Endodermal cell (in vitro differentiated cells): ENCODE results near the gene RHBDL1. TPM values are rescaled to one million over a fixed set of nuclear protein-coding genes. Genes with fewer than 3 reads are reported as not detected.

Experiments
- DNase-seq: peaks from one replicate; pipeline ENCODE4 v3.0.0-alpha.2; 2017
- H3K27ac ChIP-seq: 2 replicates; pipeline ENCODE4 v1.5.1; 2013; ENCODE audit warnings: mild to moderate bottlenecking, low read depth, low read length, moderate library complexity
- H3K27me3 ChIP-seq: 2 replicates; pipeline ENCODE4 v1.6.1; 2013; ENCODE audit warnings: mild to moderate bottlenecking, low read length, moderate library complexity; ENCODE audit not compliant: insufficient read depth, control insufficient read depth, poor library complexity, severe bottlenecking
- H3K36me3 ChIP-seq: 2 replicates; pipeline ENCODE4 v1.7.0; 2013; ENCODE audit warnings: mild to moderate bottlenecking, low read length, moderate library complexity; ENCODE audit not compliant: control insufficient read depth, insufficient read depth
- H3K4me1 ChIP-seq: one replicate; pipeline ENCODE4 v1.7.0; 2013; ENCODE audit warnings: low read length; ENCODE audit not compliant: control insufficient read depth, insufficient read depth
- H3K4me3 ChIP-seq: 2 replicates; pipeline ENCODE4 v1.5.1; 2013; ENCODE audit warnings: mild to moderate bottlenecking, low read length, moderate library complexity
- H3K9ac ChIP-seq: 2 replicates; pipeline ENCODE4 v1.6.1; 2013; ENCODE audit warnings: mild to moderate bottlenecking, low read length, moderate library complexity; ENCODE audit not compliant: poor library complexity, severe bottlenecking; ENCODE audit errors: extremely low read depth
- H3K9me3 ChIP-seq: 2 replicates; pipeline ENCODE4 v1.6.1; 2013; ENCODE audit warnings: mild to moderate bottlenecking, low read length, moderate library complexity; ENCODE audit not compliant: control insufficient read depth
- H3K27ac Mint-ChIP-seq: 2 replicates; pipeline ENCODE4 v1.8.0; 2020; ENCODE audit warnings: mixed read lengths
- H3K27me3 Mint-ChIP-seq: 2 replicates; pipeline ENCODE4 v1.8.0; 2021; ENCODE audit warnings: mild to moderate bottlenecking, mixed read lengths; ENCODE audit not compliant: insufficient read depth
- H3K36me3 Mint-ChIP-seq: 2 replicates; pipeline ENCODE4 v1.8.0; 2020; ENCODE audit warnings: low read depth, mixed read lengths
- H3K4me1 Mint-ChIP-seq: 2 replicates; pipeline ENCODE4 v1.8.0; 2020; ENCODE audit warnings: mixed read lengths
- H3K4me3 Mint-ChIP-seq: 2 replicates; pipeline ENCODE4 v1.8.0; 2020; ENCODE audit warnings: mild to moderate bottlenecking, moderate library complexity, mixed read lengths
- H3K9me3 Mint-ChIP-seq: 2 replicates; pipeline ENCODE4 v1.8.0; 2020; ENCODE audit warnings: mild to moderate bottlenecking, mixed read lengths
- WGBS, 2 experiments: methylation state at CpG; one replicate each; pipeline versions ENCODE4 v1.1.5 to v1.1.7; 2013; ENCODE audit warnings: missing lambda C conversion rate in 2 of 2, mixed read lengths in 1 of 2; ENCODE audit not compliant: insufficient coverage in 1 of 2, insufficient read length in 1 of 2; 5-methylcytosine and 5-hydroxymethylcytosine counted together
- total RNA-seq, 2 donors: library from RNA; stranded (reverse); fragmentation: NEBNext Ultra II Directional in 1 of 2; extraction: Animal tissue kit (Norgen Biotek cat#: 25700) in 1 of 2; gene quantifications; 2 replicates in 1 of 2; 3 replicates in 1 of 2; pipeline ENCODE4 v1.2.1, GENCODE V29; 2021
- TF ChIP-seq, protein P1 (sequence below): fragments of 200-600 bp; sonication (generic); conservative IDR thresholded peaks from 2 replicates; pipeline ENCODE4 v1.5.0; 2021; ENCODE audit warnings: antibody characterized with exemption, mild to moderate bottlenecking

The RHBDL1 gene
- total RNA-seq, 2 donors from 2014 or later = 3.7 to 5.1 TPM

DNA sequence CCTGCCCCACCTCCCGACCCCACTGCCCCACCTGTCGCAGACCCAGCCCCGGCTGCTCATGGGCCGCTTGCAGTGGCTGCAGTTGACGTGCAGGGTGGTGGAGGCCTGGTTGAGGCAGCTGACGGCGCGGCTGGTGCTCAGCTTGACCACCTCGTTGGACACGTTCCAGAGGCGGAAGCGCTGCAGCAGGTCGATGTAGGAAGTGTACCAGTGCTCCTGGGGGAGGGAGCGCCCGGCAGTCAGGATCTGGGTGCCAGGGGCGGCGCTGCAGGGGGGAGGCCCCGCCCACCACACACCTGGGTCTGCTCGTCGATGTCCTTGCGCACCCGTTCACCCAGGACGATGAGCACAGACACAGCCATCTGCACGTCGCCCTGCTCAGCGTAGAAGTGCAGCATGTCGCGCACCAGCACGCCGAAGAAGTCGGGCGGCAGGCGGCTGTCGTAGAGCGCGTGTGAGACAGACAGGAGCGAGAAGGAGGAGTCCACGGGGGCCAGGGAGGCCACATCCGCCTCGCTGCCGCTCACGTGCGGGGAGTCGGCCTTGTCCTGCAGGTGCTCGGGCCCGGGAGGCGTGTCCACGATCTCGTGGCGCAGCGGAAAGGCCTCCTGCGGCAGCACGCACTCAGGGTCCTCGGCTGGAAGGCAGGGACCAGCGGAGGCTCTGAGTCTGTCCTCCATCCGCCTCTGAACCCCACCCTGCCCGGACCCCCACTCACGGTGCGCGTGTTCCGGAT lies 9.7 kb downstream of the RHBDL1 start:
- H3K27me3 Mint-ChIP-seq = no peaks in the 10 kb centered on the region
- Histone ChIP-seq H3K36me3 (peaks cover 36% of the 10 kb centered on the region), H3K4me3 (no peak overlapping the region), H3K9me3 (no peaks in the 10 kb centered on the region), H3K9ac (no peak overlapping the region), H3K4me1 (peaks cover 23% of the 10 kb centered on the region), H3K27ac (no peak overlapping the region), H3K27me3 (no peaks in the 10 kb centered on the region)
- DNase-seq = no peak
- no peak overlapping the region for H3K27ac Mint-ChIP-seq
- 96% methylated on average over 56 to 61 of the region's 61 CpGs for WGBS, 2 experiments
- H3K4me3 Mint-ChIP-seq = no peak overlapping the region
- H3K36me3 Mint-ChIP-seq = peaks cover 36% of the 10 kb centered on the region
- peaks cover 17% of the 10 kb centered on the region for H3K4me1 Mint-ChIP-seq
- TF ChIP-seq, protein P1, sequence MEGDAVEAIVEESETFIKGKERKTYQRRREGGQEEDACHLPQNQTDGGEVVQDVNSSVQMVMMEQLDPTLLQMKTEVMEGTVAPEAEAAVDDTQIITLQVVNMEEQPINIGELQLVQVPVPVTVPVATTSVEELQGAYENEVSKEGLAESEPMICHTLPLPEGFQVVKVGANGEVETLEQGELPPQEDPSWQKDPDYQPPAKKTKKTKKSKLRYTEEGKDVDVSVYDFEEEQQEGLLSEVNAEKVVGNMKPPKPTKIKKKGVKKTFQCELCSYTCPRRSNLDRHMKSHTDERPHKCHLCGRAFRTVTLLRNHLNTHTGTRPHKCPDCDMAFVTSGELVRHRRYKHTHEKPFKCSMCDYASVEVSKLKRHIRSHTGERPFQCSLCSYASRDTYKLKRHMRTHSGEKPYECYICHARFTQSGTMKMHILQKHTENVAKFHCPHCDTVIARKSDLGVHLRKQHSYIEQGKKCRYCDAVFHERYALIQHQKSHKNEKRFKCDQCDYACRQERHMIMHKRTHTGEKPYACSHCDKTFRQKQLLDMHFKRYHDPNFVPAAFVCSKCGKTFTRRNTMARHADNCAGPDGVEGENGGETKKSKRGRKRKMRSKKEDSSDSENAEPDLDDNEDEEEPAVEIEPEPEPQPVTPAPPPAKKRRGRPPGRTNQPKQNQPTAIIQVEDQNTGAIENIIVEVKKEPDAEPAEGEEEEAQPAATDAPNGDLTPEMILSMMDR = no peak
- H3K9me3 Mint-ChIP-seq = no peaks in the 10 kb centered on the region

GRCh38 chr16:685967-686366 lies 10.5 kb downstream of the RHBDL1 start:
- Histone ChIP-seq H3K27me3 (peaks cover 4% of the 10 kb centered on the region), H3K36me3 (peaks cover 36% of the 10 kb centered on the region), H3K9ac (no peak overlapping the region), H3K27ac (no peak overlapping the region), H3K4me1 (peaks cover 23% of the 10 kb centered on the region), H3K9me3 (no peaks in the 10 kb centered on the region), H3K4me3 (no peak overlapping the region)
- peaks cover 35% of the 10 kb centered on the region for H3K36me3 Mint-ChIP-seq
- peak; percentile 84 for DNase-seq
- no peak overlapping the region for H3K27ac Mint-ChIP-seq
- peaks cover 4% of the 10 kb centered on the region for H3K27me3 Mint-ChIP-seq
- H3K4me3 Mint-ChIP-seq = peak overlapping the region; percentile 24
- peaks cover 16% of the 10 kb centered on the region for H3K4me1 Mint-ChIP-seq
- TF ChIP-seq, protein P1 = peak; percentile 71
- WGBS, 2 experiments = 85 to 86% methylated on average over 9 to 10 of the region's 10 CpGs
- no peaks in the 10 kb centered on the region for H3K9me3 Mint-ChIP-seq

DNA sequence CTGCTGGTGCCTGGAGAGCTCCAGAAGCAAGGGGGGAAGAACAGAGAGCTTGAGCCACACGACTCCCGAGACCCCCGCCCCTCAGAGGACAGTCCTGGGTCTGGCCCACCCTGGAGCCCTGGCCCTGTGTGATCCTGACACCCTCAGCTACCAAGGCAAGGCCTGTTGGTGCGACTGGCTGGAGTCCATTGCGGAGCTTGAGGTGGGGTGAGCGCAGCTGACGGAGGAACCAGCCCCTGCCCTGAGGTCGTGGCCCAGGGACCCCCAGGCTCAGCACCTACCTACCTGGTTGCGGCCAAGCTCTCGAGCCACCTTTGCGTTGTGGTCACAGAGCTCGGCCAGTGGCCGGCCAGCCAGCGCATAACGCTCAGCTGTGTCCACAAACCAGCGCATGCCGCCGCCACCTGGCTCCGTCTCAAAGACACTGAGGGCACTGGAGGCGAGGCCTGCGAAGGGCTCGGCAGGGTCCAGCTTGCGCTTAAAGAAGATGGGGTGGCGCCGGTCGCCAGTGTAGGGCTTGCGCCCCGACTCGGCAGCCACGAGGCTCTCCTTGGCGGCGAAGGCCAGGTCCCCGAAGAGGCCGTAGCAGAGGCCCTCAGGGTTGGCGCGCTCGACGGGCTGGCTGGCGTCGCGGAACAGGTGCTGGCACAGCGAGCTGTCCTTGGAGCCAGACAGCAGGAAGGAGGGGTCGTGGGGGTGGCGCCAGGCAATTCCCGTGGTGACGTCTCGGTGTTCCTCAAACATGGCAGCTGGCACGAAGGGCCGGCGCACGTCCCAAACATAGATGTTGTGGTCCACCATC lies 11.2 kb downstream of the RHBDL1 start:
- TF ChIP-seq, protein P1 = no peak
- H3K4me1 ChIP-seq = peaks cover 17% of the 10 kb centered on the region
- peaks cover 10% of the 10 kb centered on the region for H3K4me1 Mint-ChIP-seq
- H3K27ac Mint-ChIP-seq = no peak overlapping the region
- 96 to 98% methylated on average over 36 to 51 of the region's 51 CpGs for WGBS, 2 experiments
- peaks cover 30% of the 10 kb centered on the region for H3K36me3 ChIP-seq
- no peaks in the 10 kb centered on the region for H3K9me3 Mint-ChIP-seq
- H3K27me3 ChIP-seq = peaks cover 11% of the 10 kb centered on the region
- peaks cover 29% of the 10 kb centered on the region for H3K36me3 Mint-ChIP-seq
- H3K9ac ChIP-seq = no peak overlapping the region
- no peak overlapping the region for H3K27ac ChIP-seq
- H3K4me3 ChIP-seq = no peak overlapping the region
- no peak for DNase-seq
- H3K27me3 Mint-ChIP-seq = peaks cover 11% of the 10 kb centered on the region
- H3K4me3 Mint-ChIP-seq = no peak overlapping the region
- H3K9me3 ChIP-seq = no peaks in the 10 kb centered on the region
